Caco-2 (cell line): ENCODE measurements around the gene PRSS33. TPM values are rescaled to one million over a fixed set of nuclear protein-coding genes. Genes with fewer than 3 reads are reported as not detected.

Experiments used
- BruUV-seq: library from RNA; stranded (reverse); fragments of 400-500 nt; replicated peaks from 2 replicates; lab custom pipeline; 2021; lab: Mats Ljungman, UMichigan
- CTCF ChIA-PET: fragments of 300-600 bp; sonication (Branson Sonifier 250); formaldehyde crosslinking; loops from one replicate; lab custom pipeline; 2022; ENCODE audit warnings: antibody characterized with exemption; lab: Charles Lee
- POLR2A ChIA-PET: fragments of 300-600 bp; sonication (Branson Sonifier 250); formaldehyde crosslinking; loops from one replicate; lab custom pipeline; 2022; ENCODE audit warnings: antibody characterized with exemption; lab: Charles Lee
- DNase-seq, 2 experiments: peaks; one replicate each; pipeline versions ENCODE4 v3.0.0 to v3.0.0-alpha.2; 2020 to 2022
- H3K27me3 ChIP-seq: replicated peaks from 2 replicates; pipeline ENCODE4 v1.6.0; 2011; ENCODE audit warnings: low read length; ENCODE audit not compliant: control insufficient read depth, insufficient read depth
- H3K36me3 ChIP-seq: 2 replicates; pipeline ENCODE4 v1.5.1; 2011; ENCODE audit warnings: low read length; ENCODE audit not compliant: control insufficient read depth, insufficient read depth
- H3K4me1 ChIP-seq: fragments of 250-450 bp; sonication (Bioruptor Pico); 2 replicates; pipeline ENCODE4 v1.5.1; 2020; ENCODE audit warnings: mild to moderate bottlenecking
- H3K4me3 ChIP-seq: 2 replicates; pipeline ENCODE4 v1.5.1; 2011; ENCODE audit warnings: low read depth, mild to moderate bottlenecking, control low read depth, low read length
- H3K9me3 ChIP-seq: fragments of 250-450 bp; sonication (Bioruptor Pico); 2 replicates; pipeline ENCODE4 v1.5.1; 2020; ENCODE audit warnings: mild to moderate bottlenecking, moderate library complexity
- H3K27ac Mint-ChIP-seq: one replicate; pipeline ENCODE4 v1.8.0; 2022; ENCODE audit warnings: mixed read lengths; ENCODE audit not compliant: unreplicated experiment
- H3K27me3 Mint-ChIP-seq: one replicate; pipeline ENCODE4 v1.8.0; 2022; ENCODE audit warnings: mixed read lengths; ENCODE audit not compliant: insufficient read depth, unreplicated experiment
- H3K36me3 Mint-ChIP-seq: one replicate; pipeline ENCODE4 v1.8.0; 2022; ENCODE audit warnings: mild to moderate bottlenecking, mixed read lengths; ENCODE audit not compliant: insufficient read depth, unreplicated experiment
- H3K4me1 Mint-ChIP-seq: one replicate; pipeline ENCODE4 v1.8.0; 2022; ENCODE audit warnings: low read depth, mixed read lengths; ENCODE audit not compliant: unreplicated experiment
- H3K4me3 Mint-ChIP-seq: one replicate; pipeline ENCODE4 v1.8.0; 2022; ENCODE audit warnings: mild to moderate bottlenecking, moderate library complexity, mixed read lengths; ENCODE audit not compliant: unreplicated experiment
- H3K9me3 Mint-ChIP-seq: one replicate; pipeline ENCODE4 v1.8.0; 2022; ENCODE audit warnings: mixed read lengths; ENCODE audit not compliant: unreplicated experiment
- intact Hi-C: fragments of 100-400 bp; cut with micrococcal nuclease; formaldehyde crosslinking; loops from one replicate; pipeline ENCODE4 v1.10.0; 2022; ENCODE audit not compliant: unreplicated experiment
- total RNA-seq: library from RNA; stranded (reverse); gene quantifications from 2 replicates; pipeline ENCODE4 v1.2.3, GENCODE V29; 2022
- TF ChIP-seq, protein P1 (sequence below), 2 experiments: fragments of 200-600 bp in 1 of 2; IDR thresholded peaks; 1 replicate in 1 of 2; 2 replicates in 1 of 2; pipeline versions ENCODE4 v1.5.1 to v1.8.0; 2011 to 2022; ENCODE audit warnings: antibody characterized with exemption in 1 of 2, control low read depth in 1 of 2, inconsistent platforms in 1 of 2, low read depth in 1 of 2, low read length in 1 of 2, mild to moderate bottlenecking in 1 of 2, moderate library complexity in 1 of 2; ENCODE audit not compliant: insufficient read depth in 1 of 2, severe bottlenecking in 1 of 2, unreplicated experiment in 1 of 2

The PRSS33 gene
- total RNA-seq, 1 experiment from 2014 or later: not detected

DNA sequence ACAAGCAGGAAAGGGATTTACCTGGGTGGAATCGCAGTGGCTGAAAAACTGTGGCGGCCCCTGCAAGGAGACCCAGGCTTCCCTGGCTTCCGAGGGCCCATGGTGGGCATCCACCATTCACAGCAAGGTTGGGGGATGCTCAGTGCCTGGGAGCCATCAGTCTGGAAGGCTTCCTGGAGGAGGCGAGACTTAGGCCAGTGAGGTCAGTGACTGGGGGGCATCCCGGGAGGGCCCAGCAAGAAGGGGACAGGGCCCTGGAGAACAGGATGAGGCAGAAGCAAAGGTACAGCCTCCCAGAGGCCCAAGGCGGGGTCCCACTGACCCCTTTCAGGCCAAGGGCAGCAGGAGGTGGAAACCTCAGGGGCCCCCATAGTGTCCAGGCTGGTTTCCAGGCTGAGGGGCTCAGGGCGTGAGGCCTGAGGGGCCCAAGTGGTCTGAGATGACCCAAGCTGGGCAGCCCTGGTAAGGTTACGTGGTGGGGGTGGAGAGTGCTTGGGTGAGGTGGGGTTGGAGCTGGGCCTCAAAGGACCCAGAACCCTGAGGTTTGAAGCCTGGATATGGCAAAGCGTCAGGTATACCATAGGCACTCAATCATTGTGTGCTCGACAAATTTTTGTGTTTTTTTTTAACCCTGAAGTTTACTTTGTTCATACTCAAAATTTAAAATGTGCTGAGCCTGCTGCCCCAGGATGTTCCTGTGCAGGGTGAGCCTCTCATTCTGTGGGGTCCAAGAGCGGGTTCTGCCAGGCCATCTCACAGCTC, 50.7 kb downstream of the PRSS33 start:
- no peaks in the 10 kb centered on the region for H3K27me3 ChIP-seq
- H3K9me3 ChIP-seq: no peaks in the 10 kb centered on the region
- Mint-ChIP-seq H3K27me3 (no peaks in the 10 kb centered on the region), H3K4me1 (no peaks in the 10 kb centered on the region), H3K4me3 (no peak overlapping the region), H3K9me3 (no peaks in the 10 kb centered on the region), H3K36me3 (no peaks in the 10 kb centered on the region), H3K27ac (no peak overlapping the region)
- intact Hi-C loops: no loop called here
- DNase-seq: no peak
- BruUV-seq: no TSS peak
- no peaks in the 10 kb centered on the region for H3K36me3 ChIP-seq
- ChIA-PET POLR2A (no interaction called here), CTCF (no interaction called here)
- TF ChIP-seq, protein P1, sequence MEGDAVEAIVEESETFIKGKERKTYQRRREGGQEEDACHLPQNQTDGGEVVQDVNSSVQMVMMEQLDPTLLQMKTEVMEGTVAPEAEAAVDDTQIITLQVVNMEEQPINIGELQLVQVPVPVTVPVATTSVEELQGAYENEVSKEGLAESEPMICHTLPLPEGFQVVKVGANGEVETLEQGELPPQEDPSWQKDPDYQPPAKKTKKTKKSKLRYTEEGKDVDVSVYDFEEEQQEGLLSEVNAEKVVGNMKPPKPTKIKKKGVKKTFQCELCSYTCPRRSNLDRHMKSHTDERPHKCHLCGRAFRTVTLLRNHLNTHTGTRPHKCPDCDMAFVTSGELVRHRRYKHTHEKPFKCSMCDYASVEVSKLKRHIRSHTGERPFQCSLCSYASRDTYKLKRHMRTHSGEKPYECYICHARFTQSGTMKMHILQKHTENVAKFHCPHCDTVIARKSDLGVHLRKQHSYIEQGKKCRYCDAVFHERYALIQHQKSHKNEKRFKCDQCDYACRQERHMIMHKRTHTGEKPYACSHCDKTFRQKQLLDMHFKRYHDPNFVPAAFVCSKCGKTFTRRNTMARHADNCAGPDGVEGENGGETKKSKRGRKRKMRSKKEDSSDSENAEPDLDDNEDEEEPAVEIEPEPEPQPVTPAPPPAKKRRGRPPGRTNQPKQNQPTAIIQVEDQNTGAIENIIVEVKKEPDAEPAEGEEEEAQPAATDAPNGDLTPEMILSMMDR (IDR thresholded peaks at IDR 0.05; ENCODE audit: insufficient read depth in 1 of 2, low read depth in 1 of 2, low read length in 1 of 2, severe bottlenecking in 1 of 2, unreplicated experiment in 1 of 2): no peak
- H3K4me1 ChIP-seq: 0 out of 2 replicates have a peak, but pooled peaks cover 4% of the 10 kb centered on the region
- no peak overlapping the region for H3K4me3 ChIP-seq

DNA sequence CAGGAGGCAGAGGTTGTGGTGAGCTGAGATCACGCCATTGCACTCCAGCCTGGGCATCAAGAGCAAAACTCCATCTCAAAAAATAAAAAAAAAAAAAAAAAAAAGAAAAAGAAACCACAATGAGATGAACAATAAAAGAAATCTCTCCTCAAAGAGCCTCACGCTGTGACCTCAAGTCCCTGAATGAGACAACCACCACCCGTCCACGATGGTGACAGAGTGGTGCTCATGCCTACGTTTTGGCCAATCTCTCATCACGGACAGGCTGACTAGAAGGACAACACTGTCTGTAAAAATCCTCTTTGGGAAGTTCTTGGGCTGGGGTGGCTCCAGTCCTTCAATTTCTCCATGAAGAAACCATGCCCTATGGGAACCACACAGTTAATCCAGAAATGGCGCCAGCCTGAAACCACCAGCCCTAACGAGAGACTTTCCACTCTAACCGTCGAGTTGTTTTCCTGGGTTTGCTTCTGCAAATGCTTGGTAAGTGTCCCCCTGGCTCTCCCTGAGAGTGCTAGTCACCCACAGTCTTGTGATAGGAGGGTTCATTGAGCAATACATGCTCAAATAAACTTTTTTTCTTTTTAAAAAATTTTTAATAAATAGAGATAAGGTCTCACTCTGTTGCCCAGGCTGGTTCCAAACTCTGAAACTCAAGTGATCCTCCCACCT, 52.4 kb downstream of the PRSS33 start:
- no TSS peak for BruUV-seq
- Mint-ChIP-seq H3K27ac (no peak overlapping the region), H3K27me3 (no peaks in the 10 kb centered on the region), H3K4me1 (no peaks in the 10 kb centered on the region), H3K36me3 (no peaks in the 10 kb centered on the region), H3K9me3 (no peaks in the 10 kb centered on the region), H3K4me3 (no peak overlapping the region)
- Histone ChIP-seq H3K9me3 (no peaks in the 10 kb centered on the region), H3K4me1 (0 out of 2 replicates have a peak, but pooled peaks cover 7% of the 10 kb centered on the region), H3K4me3 (no peak overlapping the region), H3K27me3 (no peaks in the 10 kb centered on the region), H3K36me3 (no peaks in the 10 kb centered on the region)
- POLR2A ChIA-PET: no interaction called here
- intact Hi-C loops: no loop called here
- CTCF ChIA-PET: no interaction called here
- TF ChIP-seq, protein P1 (IDR thresholded peaks at IDR 0.05; ENCODE audit: insufficient read depth in 1 of 2, low read depth in 1 of 2, low read length in 1 of 2, severe bottlenecking in 1 of 2, unreplicated experiment in 1 of 2): no peak
- DNase-seq: no peak

Other genes starting within 250 kb of the PRSS33 start
- gene PDPK1, start 249.5 kb downstream of the PRSS33 start, total RNA-seq: 60.5 and 69.8 TPM in 2 replicates
- 30.4 and 33.3 TPM in 2 replicates for gene KCTD5, start 105.0 kb downstream of the PRSS33 start, total RNA-seq
- gene PRSS27, start 67.3 kb downstream of the PRSS33 start, total RNA-seq: 0.72 and 1.1 TPM in 2 replicates
- gene SRRM2, start 34.9 kb downstream of the PRSS33 start, total RNA-seq: 332 and 382 TPM in 2 replicates
- 175 and 184 TPM in 2 replicates for gene ELOB, start 10.3 kb downstream of the PRSS33 start, total RNA-seq
- gene PRSS41, start 10.9 kb upstream of the PRSS33 start, total RNA-seq: not detected in 2 replicates
- not detected in 2 replicates for gene PRSS21, start 29.7 kb upstream of the PRSS33 start, total RNA-seq
- gene ZG16B, start 42.7 kb upstream of the PRSS33 start, total RNA-seq: 0.34 TPM in 1 of 2 replicates, not detected in the other
- gene PRSS22, start 70.6 kb upstream of the PRSS33 start, total RNA-seq: 131 TPM in 2 replicates
- 26.0 and 28.7 TPM in 2 replicates for gene FLYWCH2, start 95.7 kb upstream of the PRSS33 start, total RNA-seq
- gene FLYWCH1, start 124.4 kb upstream of the PRSS33 start, total RNA-seq: 23.3 and 27.9 TPM in 2 replicates
- gene KREMEN2, start 176.7 kb upstream of the PRSS33 start, total RNA-seq: 1.9 and 2.2 TPM in 2 replicates
- 12.0 and 13.4 TPM in 2 replicates for gene PAQR4, start 181.8 kb upstream of the PRSS33 start, total RNA-seq
- 63.3 and 73.7 TPM in 2 replicates for gene PKMYT1, start 192.9 kb upstream of the PRSS33 start, total RNA-seq
- gene CLDN9, start 225.4 kb upstream of the PRSS33 start, total RNA-seq: 0.79 and 0.91 TPM in 2 replicates
- 9.0 and 12.9 TPM in 2 replicates for gene CLDN6, start 230.6 kb upstream of the PRSS33 start, total RNA-seq
- 62.5 and 66.4 TPM in 2 replicates for gene TNFRSF12A, start 232.8 kb upstream of the PRSS33 start, total RNA-seq
- 40.8 and 44.9 TPM in 2 replicates for gene HCFC1R1, start 236.4 kb upstream of the PRSS33 start, total RNA-seq
- gene THOC6, start 236.5 kb upstream of the PRSS33 start, total RNA-seq: 46.0 and 48.0 TPM in 2 replicates
- 10.6 and 11.1 TPM in 2 replicates for gene BICDL2, start 249.4 kb upstream of the PRSS33 start, total RNA-seq